Endothelial cell (in vitro differentiated cells): Measurements from ENCODE around the gene RBPJL. TPM values are rescaled to one million over a fixed set of nuclear protein-coding genes. Genes with fewer than 3 reads are reported as not detected.

Source experiments
- DNase-seq: peaks from one replicate; pipeline ENCODE4 v3.0.0; 2021; ENCODE audit warnings: low spot score
- H3K27ac Mint-ChIP-seq: one replicate; pipeline ENCODE4 v1.8.0; 2021; ENCODE audit warnings: mixed read lengths, inconsistent platforms; ENCODE audit not compliant: unreplicated experiment
- H3K27me3 Mint-ChIP-seq: one replicate; pipeline ENCODE4 v1.8.0; 2021; ENCODE audit warnings: mild to moderate bottlenecking, moderate library complexity, mixed read lengths, inconsistent platforms; ENCODE audit not compliant: unreplicated experiment
- H3K36me3 Mint-ChIP-seq: one replicate; pipeline ENCODE4 v1.8.0; 2021; ENCODE audit warnings: mild to moderate bottlenecking, low read depth, mixed read lengths, inconsistent platforms; ENCODE audit not compliant: unreplicated experiment
- H3K4me1 Mint-ChIP-seq: one replicate; pipeline ENCODE4 v1.8.0; 2021; ENCODE audit warnings: mild to moderate bottlenecking, mixed read lengths, inconsistent platforms; ENCODE audit not compliant: unreplicated experiment
- H3K4me3 Mint-ChIP-seq: one replicate; pipeline ENCODE4 v1.8.0; 2021; ENCODE audit warnings: mild to moderate bottlenecking, mixed read lengths, inconsistent platforms; ENCODE audit not compliant: unreplicated experiment
- H3K9me3 Mint-ChIP-seq: one replicate; pipeline ENCODE4 v1.8.0; 2021; ENCODE audit warnings: mixed read lengths, inconsistent platforms; ENCODE audit not compliant: unreplicated experiment
- CTCF ChIP-seq: fragments of 200-600 bp; sonication (generic); IDR thresholded peaks from one replicate; pipeline ENCODE4 v1.5.0; 2021; ENCODE audit warnings: antibody characterized with exemption; ENCODE audit not compliant: unreplicated experiment
- total RNA-seq: library from RNA; stranded (reverse); fragmentation: NEBNext Ultra II Directional; extraction: Animal tissue kit (Norgen Biotek cat#: 25700); gene quantifications from one replicate; pipeline ENCODE4 v1.2.1, GENCODE V29; 2021; ENCODE audit not compliant: unreplicated experiment

Gene RBPJL
- total RNA-seq, 1 donor from 2014 or later: not detected

GRCh38 chr20:45307076-45307640 lies 518 bp downstream of the RBPJL start:
- no peak overlapping the region for H3K4me3 Mint-ChIP-seq
- no peak for TF ChIP-seq CTCF
- DNase-seq: no peak
- peaks cover 3% of the 10 kb centered on the region for H3K36me3 Mint-ChIP-seq
- peaks cover 4% of the 10 kb centered on the region for H3K4me1 Mint-ChIP-seq
- H3K27me3 Mint-ChIP-seq: peaks cover 9% of the 10 kb centered on the region
- H3K27ac Mint-ChIP-seq: no peak overlapping the region
- no peaks in the 10 kb centered on the region for H3K9me3 Mint-ChIP-seq

- no peak for TF ChIP-seq CTCF
- peaks cover 6% of the 10 kb centered on the region for H3K27me3 Mint-ChIP-seq
- peaks cover 4% of the 10 kb centered on the region for H3K4me1 Mint-ChIP-seq
- no peak within 1 kb of the TSS for H3K27ac Mint-ChIP-seq
- H3K36me3 Mint-ChIP-seq: peaks cover 3% of the 10 kb centered on the region
- no peaks in the 10 kb centered on the region for H3K9me3 Mint-ChIP-seq
- DNase-seq: no peak
- H3K4me3 Mint-ChIP-seq: no peak within 1 kb of the TSS
These were observed 1.6 kb downstream of the RBPJL start, which contains the start of gene MATN4 for GRCh38 chr20:45308117-45308778. MATN4 (minus strand) TSS chr20:45308299; CDS start chr20:45305582, 2,717 bp downstream.

- peaks cover 4% of the 10 kb centered on the region for H3K4me1 Mint-ChIP-seq
- H3K27me3 Mint-ChIP-seq: peaks cover 1% of the 10 kb centered on the region
- H3K27ac Mint-ChIP-seq: no peak overlapping the region
- TF ChIP-seq CTCF: no peak
- H3K4me3 Mint-ChIP-seq: no peak overlapping the region
- DNase-seq: no peak
- H3K9me3 Mint-ChIP-seq: no peaks in the 10 kb centered on the region
- H3K36me3 Mint-ChIP-seq: peaks cover 3% of the 10 kb centered on the region
These were observed 2.4 kb downstream of the RBPJL start for GRCh38 chr20:45309075-45309474.

GRCh38 chr20:45311589-45312211 lies 5.1 kb downstream of the RBPJL start:
- Mint-ChIP-seq H3K27ac (no peak overlapping the region), H3K27me3 (peaks cover 4% of the 10 kb centered on the region), H3K36me3 (peaks cover 3% of the 10 kb centered on the region), H3K4me3 (no peak overlapping the region), H3K9me3 (no peaks in the 10 kb centered on the region), H3K4me1 (peaks cover 4% of the 10 kb centered on the region)
- peak; percentile 79 for TF ChIP-seq CTCF
- peak; percentile 80 for DNase-seq

GRCh38 chr20:45312241-45312640 lies 5.6 kb downstream of the RBPJL start:
- no peak overlapping the region for H3K27ac Mint-ChIP-seq
- H3K4me3 Mint-ChIP-seq: no peak overlapping the region
- no peak for DNase-seq
- H3K9me3 Mint-ChIP-seq: no peaks in the 10 kb centered on the region
- H3K4me1 Mint-ChIP-seq: peaks cover 4% of the 10 kb centered on the region
- TF ChIP-seq CTCF: no peak
- H3K36me3 Mint-ChIP-seq: peaks cover 3% of the 10 kb centered on the region
- H3K27me3 Mint-ChIP-seq: peaks cover 4% of the 10 kb centered on the region
